Ectodermal cell (in vitro differentiated cells): ENCODE results near the gene MLLT6.

Source experiments
- H3K27ac ChIP-seq: 2 replicates; pipeline ENCODE4 v1.7.0; 2013; ENCODE audit warnings: mild to moderate bottlenecking, low read depth, low read length; ENCODE audit not compliant: insufficient read depth, poor library complexity, severe bottlenecking
- H3K27me3 ChIP-seq: 2 replicates; pipeline ENCODE4 v1.7.0; 2013; ENCODE audit warnings: mild to moderate bottlenecking, low read length; ENCODE audit not compliant: insufficient read depth, control insufficient read depth, poor library complexity, severe bottlenecking
- H3K36me3 ChIP-seq: one replicate; pipeline ENCODE4 v1.7.0; 2013; ENCODE audit warnings: low read length; ENCODE audit not compliant: control insufficient read depth, insufficient read depth
- H3K4me1 ChIP-seq: one replicate; pipeline ENCODE4 v1.7.0; 2013; ENCODE audit warnings: low read length; ENCODE audit not compliant: control insufficient read depth, insufficient read depth
- H3K4me3 ChIP-seq: 2 replicates; pipeline ENCODE4 v1.7.0; 2013; ENCODE audit warnings: low read depth, low read length, control low read depth; ENCODE audit not compliant: insufficient read depth
- H3K9me3 ChIP-seq: 2 replicates; pipeline ENCODE4 v1.7.0; 2013; ENCODE audit warnings: mild to moderate bottlenecking, low read length, moderate library complexity; ENCODE audit not compliant: control insufficient read depth
- WGBS, 2 experiments: methylation state at CpG; one replicate each; pipeline ENCODE4 v1.1.7; 2013; ENCODE audit warnings: missing lambda C conversion rate in 2 of 2; 5-methylcytosine and 5-hydroxymethylcytosine counted together

Gene MLLT6

GRCh38 chr17:38676706-38677504 lies 28.2 kb upstream of the MLLT6 start:
- WGBS, 2 experiments, result 12 to 14% methylated on average over 8 to 9 of the region's 9 CpGs
- H3K4me1 ChIP-seq, result peaks cover 8% of the 10 kb centered on the region
- peaks cover 31% of the 10 kb centered on the region for H3K27me3 ChIP-seq
- no peak overlapping the region for H3K4me3 ChIP-seq
- H3K36me3 ChIP-seq, result no peaks in the 10 kb centered on the region
- H3K9me3 ChIP-seq, result no peaks in the 10 kb centered on the region
- H3K27ac ChIP-seq, result no peak overlapping the region

- peaks cover 3% of the 10 kb centered on the region for H3K4me1 ChIP-seq
- no peaks in the 10 kb centered on the region for H3K9me3 ChIP-seq
- peaks cover 31% of the 10 kb centered on the region for H3K27me3 ChIP-seq
- no peak overlapping the region for H3K4me3 ChIP-seq
- 90 to 93% methylated on average over 6 of the region's 6 CpGs for WGBS, 2 experiments
- H3K36me3 ChIP-seq, result no peaks in the 10 kb centered on the region
- no peak overlapping the region for H3K27ac ChIP-seq
Observed at GRCh38 chr17:38677819-38678218, 27.3 kb upstream of the MLLT6 start.

- WGBS, 2 experiments, result 79 to 87% methylated on average over 2 to 3 of the region's 3 CpGs
- Histone ChIP-seq H3K27ac (no peak overlapping the region), H3K27me3 (peaks cover 8% of the 10 kb centered on the region), H3K36me3 (no peaks in the 10 kb centered on the region), H3K9me3 (no peaks in the 10 kb centered on the region), H3K4me3 (no peak overlapping the region), H3K4me1 (peaks cover 3% of the 10 kb centered on the region)
Observed at GRCh38 chr17:38681096-38681495, 24.0 kb upstream of the MLLT6 start.

- no peaks in the 10 kb centered on the region for H3K9me3 ChIP-seq
- no peak overlapping the region for H3K4me3 ChIP-seq
- H3K36me3 ChIP-seq, result no peaks in the 10 kb centered on the region
- 90 to 91% methylated on average over 12 of the region's 12 CpGs for WGBS, 2 experiments
- no peak overlapping the region for H3K27ac ChIP-seq
- no peaks in the 10 kb centered on the region for H3K27me3 ChIP-seq
- no peaks in the 10 kb centered on the region for H3K4me1 ChIP-seq
Observed at GRCh38 chr17:38685491-38685890, 19.6 kb upstream of the MLLT6 start.

GRCh38 chr17:38687286-38687685 lies 17.8 kb upstream of the MLLT6 start:
- Histone ChIP-seq H3K36me3 (no peaks in the 10 kb centered on the region), H3K4me1 (no peaks in the 10 kb centered on the region), H3K9me3 (no peaks in the 10 kb centered on the region), H3K27me3 (no peaks in the 10 kb centered on the region), H3K4me3 (no peak overlapping the region), H3K27ac (no peak overlapping the region)
- 88 to 89% methylated on average over 5 of the region's 5 CpGs for WGBS, 2 experiments

- H3K9me3 ChIP-seq, result no peaks in the 10 kb centered on the region
- H3K36me3 ChIP-seq, result no peaks in the 10 kb centered on the region
- H3K27ac ChIP-seq, result no peak overlapping the region
- 93 to 95% methylated on average over 4 of the region's 4 CpGs for WGBS, 2 experiments
- peaks cover 8% of the 10 kb centered on the region for H3K4me1 ChIP-seq
- H3K4me3 ChIP-seq, result no peak overlapping the region
- H3K27me3 ChIP-seq, result no peaks in the 10 kb centered on the region
Observed at GRCh38 chr17:38690386-38690785, 14.7 kb upstream of the MLLT6 start.

GRCh38 chr17:38691154-38691553 lies 13.9 kb upstream of the MLLT6 start:
- peaks cover 8% of the 10 kb centered on the region for H3K4me1 ChIP-seq
- no peaks in the 10 kb centered on the region for H3K27me3 ChIP-seq
- H3K4me3 ChIP-seq, result no peak overlapping the region
- no peaks in the 10 kb centered on the region for H3K9me3 ChIP-seq
- WGBS, 2 experiments, result 85 to 88% methylated on average over 4 of the region's 4 CpGs
- no peaks in the 10 kb centered on the region for H3K36me3 ChIP-seq
- no peak overlapping the region for H3K27ac ChIP-seq

GRCh38 chr17:38693700-38694329 lies 11.3 kb upstream of the MLLT6 start:
- peaks cover 8% of the 10 kb centered on the region for H3K4me1 ChIP-seq
- H3K36me3 ChIP-seq, result no peaks in the 10 kb centered on the region
- H3K27me3 ChIP-seq, result peaks cover 18% of the 10 kb centered on the region
- no peak overlapping the region for H3K27ac ChIP-seq
- no peak overlapping the region for H3K4me3 ChIP-seq
- H3K9me3 ChIP-seq, result no peaks in the 10 kb centered on the region
- 77 to 84% methylated on average over 12 of the region's 12 CpGs for WGBS, 2 experiments

- WGBS, 2 experiments, result 85 to 88% methylated on average over 4 of the region's 4 CpGs
- no peaks in the 10 kb centered on the region for H3K9me3 ChIP-seq
- H3K4me3 ChIP-seq, result no peak overlapping the region
- peaks cover 51% of the 10 kb centered on the region for H3K27me3 ChIP-seq
- no peak overlapping the region for H3K27ac ChIP-seq
- no peaks in the 10 kb centered on the region for H3K36me3 ChIP-seq
- H3K4me1 ChIP-seq, result peaks cover 8% of the 10 kb centered on the region
Observed at GRCh38 chr17:38697061-38697820, 7.8 kb upstream of the MLLT6 start.

- 86 to 91% methylated on average over 5 of the region's 5 CpGs for WGBS, 2 experiments
- H3K9me3 ChIP-seq, result no peaks in the 10 kb centered on the region
- no peak overlapping the region for H3K27ac ChIP-seq
- H3K36me3 ChIP-seq, result no peaks in the 10 kb centered on the region
- no peak overlapping the region for H3K4me3 ChIP-seq
- H3K4me1 ChIP-seq, result peaks cover 15% of the 10 kb centered on the region
- peaks cover 67% of the 10 kb centered on the region for H3K27me3 ChIP-seq
Observed at GRCh38 chr17:38698760-38699159, 6.3 kb upstream of the MLLT6 start.
